Stimulated activated CD8-positive, alpha-beta memory T cell treated with anti-CD3 and anti-CD28 coated beads, Interleukin-7, amount 100 ng/mL, for 4 hours (primary cell): ENCODE data around the gene NANOS1.

ENCODE experiments used
- DNase-seq, 2 donors: peaks; one replicate each; pipeline ENCODE4 v3.0.0-alpha.2; 2020; ENCODE audit warnings: low read depth in 2 of 2

Gene NANOS1, protein sequence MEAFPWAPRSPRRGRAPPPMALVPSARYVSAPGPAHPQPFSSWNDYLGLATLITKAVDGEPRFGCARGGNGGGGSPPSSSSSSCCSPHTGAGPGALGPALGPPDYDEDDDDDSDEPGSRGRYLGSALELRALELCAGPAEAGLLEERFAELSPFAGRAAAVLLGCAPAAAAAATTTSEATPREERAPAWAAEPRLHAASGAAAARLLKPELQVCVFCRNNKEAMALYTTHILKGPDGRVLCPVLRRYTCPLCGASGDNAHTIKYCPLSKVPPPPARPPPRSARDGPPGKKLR

GRCh38 chr10:119029613-119030420, at the start of gene NANOS1:
TSS of gene NANOS1 (plus strand) at chr10:119029714. CDS start at chr10:119029802, 88 bp downstream.
- no peak for DNase-seq

GRCh38 chr10:118980135-118980865, 49.2 kb upstream of the NANOS1 start:
- no peak for DNase-seq

- no peak for DNase-seq
Observed at GRCh38 chr10:118980870-118981269, 48.6 kb upstream of the NANOS1 start.

GRCh38 chr10:118981946-118982345, 47.6 kb upstream of the NANOS1 start:
- DNase-seq: no peak

DNA sequence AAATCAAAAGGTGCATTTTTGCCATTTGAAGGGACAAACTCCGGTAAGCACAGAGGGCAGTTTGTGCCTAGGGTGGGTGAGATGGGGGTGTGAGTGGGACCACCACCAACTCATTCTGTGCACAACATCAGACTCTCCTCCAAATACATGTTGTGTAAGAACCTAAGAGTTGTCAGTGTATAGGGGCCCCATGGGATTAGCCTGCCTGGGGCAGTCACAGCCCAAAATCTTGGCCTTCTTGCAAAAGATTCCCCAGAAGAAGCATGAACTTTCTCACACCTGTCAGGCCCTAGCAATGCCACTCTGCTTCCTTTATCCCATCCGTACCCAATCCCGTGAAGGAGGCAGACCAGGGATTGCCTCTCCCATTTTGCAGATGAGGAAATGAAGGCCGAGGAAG, 47.1 kb upstream of the NANOS1 start:
- no peak for DNase-seq

- no peak for DNase-seq
Observed at GRCh38 chr10:118983263-118983662, 46.3 kb upstream of the NANOS1 start.

- no peak for DNase-seq
Observed at GRCh38 chr10:118985576-118985975, 43.9 kb upstream of the NANOS1 start.

- no peak for DNase-seq
Observed at GRCh38 chr10:118986815-118987790, 42.4 kb upstream of the NANOS1 start.

DNA sequence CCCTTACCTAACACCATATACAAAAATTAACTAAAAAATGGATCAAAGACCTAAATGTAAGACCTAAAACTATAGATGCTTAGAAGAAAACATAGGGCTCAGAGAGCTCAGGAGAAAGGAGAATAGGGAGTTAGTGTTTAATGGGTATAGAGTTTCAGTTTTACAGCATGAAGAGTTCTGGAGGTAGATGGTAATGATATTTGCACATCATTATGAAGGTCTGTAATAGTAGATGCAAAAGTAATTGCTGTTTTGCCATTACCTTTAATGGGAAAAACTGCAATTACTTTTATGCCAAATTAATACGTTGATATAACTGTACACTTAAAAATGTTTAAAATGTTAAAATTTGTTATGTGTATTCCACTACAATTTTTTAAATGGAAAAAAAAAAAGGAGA, 39.2 kb upstream of the NANOS1 start:
- no peak for DNase-seq

DNA sequence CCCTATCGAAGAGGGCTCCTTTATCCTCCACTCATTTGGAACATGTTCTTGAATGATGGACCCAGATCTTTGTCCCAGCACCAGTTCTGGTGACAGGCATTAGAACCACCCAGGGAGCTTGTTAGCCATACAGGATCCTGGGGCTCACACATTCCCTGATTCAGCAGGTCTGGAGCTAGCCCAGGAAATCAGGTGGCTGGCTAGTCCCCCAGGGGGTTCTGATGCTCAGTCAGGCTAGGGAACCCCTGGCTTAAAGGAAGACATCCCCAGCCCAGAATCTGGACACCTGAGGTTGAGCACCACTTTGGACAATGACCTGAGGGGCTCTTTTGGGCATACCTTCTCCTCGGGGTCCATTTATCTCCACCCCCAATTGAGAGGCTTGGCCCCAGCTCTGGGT, 37.0 kb upstream of the NANOS1 start:
- no peak for DNase-seq

DNA sequence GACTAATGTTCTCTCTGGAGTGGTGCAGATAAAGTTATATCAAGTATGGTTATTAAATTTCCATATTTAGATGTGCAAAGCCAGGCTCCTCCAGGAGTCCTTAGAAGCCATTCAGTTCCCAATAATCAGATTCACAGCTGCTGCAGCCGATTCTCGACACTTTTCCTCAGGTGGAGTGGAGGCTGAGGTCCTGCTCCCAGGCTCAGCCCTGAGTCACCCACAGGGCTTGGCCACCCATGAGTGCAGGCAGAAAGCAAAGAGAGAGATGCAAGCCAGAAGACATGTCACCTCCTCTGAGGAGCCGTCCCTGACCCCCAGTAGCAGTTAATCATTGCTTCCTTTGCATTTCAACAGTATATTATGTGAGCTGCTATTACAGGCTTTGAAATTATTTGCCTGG, 36.3 kb upstream of the NANOS1 start:
- DNase-seq: no peak

DNA sequence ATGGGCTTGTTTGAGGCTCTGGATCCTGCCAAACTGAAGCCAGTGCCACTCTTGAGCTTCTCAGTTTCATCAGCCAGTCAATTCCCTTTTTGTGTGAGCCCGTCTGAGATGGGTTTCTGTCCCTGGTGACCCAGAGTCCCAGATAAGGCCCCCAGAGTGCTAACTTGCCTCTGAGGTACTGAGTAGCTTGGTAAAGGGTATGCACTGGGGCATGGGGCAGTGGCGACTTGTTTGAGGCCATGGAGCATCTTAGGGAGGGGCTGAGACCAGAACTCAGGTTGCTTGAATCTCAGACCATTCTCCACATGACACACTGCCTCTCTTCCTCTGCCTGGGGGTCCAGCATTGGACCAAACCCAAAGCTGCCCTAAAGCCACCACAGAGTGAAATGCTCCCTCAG, 35.2 kb upstream of the NANOS1 start:
- DNase-seq: no peak

GRCh38 chr10:118995739-118996138, 33.8 kb upstream of the NANOS1 start:
- DNase-seq: no peak

DNA sequence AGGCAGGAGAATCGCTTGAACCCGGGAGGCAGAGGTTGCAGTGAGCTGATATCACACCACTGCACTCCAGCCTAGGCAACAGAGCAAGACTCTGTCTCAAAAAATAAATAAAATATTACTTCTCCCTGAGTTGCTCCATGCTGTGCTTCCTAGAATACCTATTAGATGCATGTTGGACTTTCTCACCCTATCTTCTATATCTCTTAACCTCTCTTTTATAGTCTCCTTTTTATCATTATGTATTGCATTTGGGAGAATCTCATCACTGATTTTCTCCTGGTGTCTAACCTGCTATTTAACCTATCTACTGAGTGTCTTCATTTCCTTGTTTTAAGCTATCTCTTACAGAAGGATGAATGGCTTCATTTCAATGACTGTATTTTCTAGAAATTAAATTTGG, 32.1 kb upstream of the NANOS1 start:
- DNase-seq: no peak

GRCh38 chr10:118998183-118998582, 31.3 kb upstream of the NANOS1 start:
- no peak for DNase-seq

DNA sequence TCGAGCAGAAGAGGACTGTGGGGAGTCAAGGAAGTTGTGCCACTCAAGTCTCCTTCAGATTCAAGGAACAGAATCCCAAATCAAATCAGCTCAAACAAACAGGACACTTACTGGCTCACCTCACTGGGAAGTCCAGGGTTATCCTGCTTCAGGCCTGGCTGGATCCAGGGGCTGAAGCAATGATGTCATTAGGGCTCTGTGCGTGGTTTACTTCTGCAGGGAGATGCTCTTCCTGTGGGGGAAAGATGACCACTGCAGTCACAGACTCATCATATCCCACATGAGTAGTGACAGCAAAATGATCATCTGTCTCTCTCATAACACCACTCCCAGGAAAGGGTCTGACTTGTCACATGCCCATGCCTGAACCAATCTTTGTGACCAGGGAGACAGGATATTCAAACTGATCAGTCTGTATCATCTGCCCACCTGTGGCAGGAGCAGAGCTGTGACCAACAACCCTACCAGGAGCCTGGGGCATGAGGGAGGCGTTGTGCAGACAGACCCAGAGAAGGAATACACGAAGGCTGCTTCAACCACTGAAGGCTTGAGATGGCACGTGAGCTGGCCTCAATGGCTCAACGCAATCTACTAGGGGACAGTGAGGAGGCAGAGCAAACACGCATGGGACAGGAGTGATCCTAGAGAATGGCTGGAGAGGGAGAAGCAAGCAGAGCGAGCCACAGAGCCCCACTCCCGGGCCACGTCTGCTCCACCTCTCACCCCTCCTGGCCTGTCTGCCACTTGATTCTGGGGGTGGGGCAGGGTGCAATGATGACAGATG, 27.6 kb upstream of the NANOS1 start:
- no peak for DNase-seq

- DNase-seq: no peak
Observed at GRCh38 chr10:119003572-119004289, 25.8 kb upstream of the NANOS1 start.

GRCh38 chr10:119005362-119006043, 24.0 kb upstream of the NANOS1 start:
- DNase-seq: no peak

DNA sequence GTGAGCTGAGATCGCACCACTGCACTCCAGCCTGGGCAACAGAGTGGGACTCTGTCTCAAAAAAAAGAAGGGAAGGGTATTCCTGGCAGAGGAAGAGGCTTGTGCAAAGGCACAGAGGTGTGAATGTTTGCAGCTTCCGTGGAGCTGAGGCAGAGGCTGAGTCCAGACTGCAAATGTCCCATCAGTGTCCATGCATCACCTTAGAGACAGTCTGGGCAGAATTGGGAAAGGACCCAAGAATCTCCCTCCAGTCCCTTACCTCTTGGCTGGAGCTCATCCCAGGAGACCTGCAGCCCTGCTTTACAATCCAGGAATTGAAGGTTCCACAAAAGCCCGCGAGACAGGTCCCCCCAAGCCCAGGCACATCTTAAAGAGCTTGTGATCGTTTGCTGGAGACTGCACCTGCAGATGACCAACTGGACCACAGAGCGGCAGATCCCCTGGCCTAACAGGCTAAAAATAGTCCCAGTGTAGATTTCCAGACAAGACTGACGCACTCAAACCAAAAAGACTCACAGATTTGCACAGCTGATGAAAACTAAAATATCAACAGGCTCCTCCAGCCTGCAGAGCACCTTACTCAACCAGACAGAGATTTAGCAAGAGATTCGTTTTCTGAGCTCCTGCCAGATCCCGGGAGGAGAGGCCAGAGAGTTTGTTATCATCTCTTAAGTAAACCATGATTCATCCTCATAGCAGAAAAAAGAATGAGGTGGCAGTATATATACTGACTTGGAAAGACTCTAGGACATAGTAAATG, 22.9 kb upstream of the NANOS1 start:
- DNase-seq: no peak
